ENCODE measurements around the gene CTR9.
A peak's percentile ranks its signal among the peaks of the same experiment; 100 is the strongest.

CTR9 gene

GRCh38 chr11:10808553-10809372, 57.7 kb downstream of the CTR9 start, which contains the start of gene EIF4G2:
Gene EIF4G2, minus strand, starts transcription at chr11:10808926.
- TF ChIP-seq TAF1 (IDR thresholded peaks at IDR 0.05; ENCODE audit: borderline replicate concordance, insufficient read depth, low read length) (peak; percentile 96), FOXP2 (optimal IDR thresholded peaks at IDR 0.05; ENCODE audit: borderline replicate concordance, extremely low read depth, extremely low read length, insufficient read depth) (no peak), SIN3A (IDR thresholded peaks at IDR 0.05; ENCODE audit: borderline replicate concordance, insufficient read depth, low read length) (peak; percentile 74; the same call in 1 of the 2 replicates), POLR2AphosphoS5 (IDR thresholded peaks at IDR 0.05; ENCODE audit: low read depth, low read length) (peak; percentile 100), REST (IDR thresholded peaks at IDR 0.05; ENCODE audit: insufficient read depth in 1 of 2, low read depth in 2 of 2, low read length in 2 of 2) (peak; percentile 13 to 61; a peak in 1 of 4 replicates)

- TF ChIP-seq REST (IDR thresholded peaks at IDR 0.05; ENCODE audit: insufficient read depth in 1 of 2, low read depth in 2 of 2, low read length in 2 of 2) (no peak), POLR2AphosphoS5 (IDR thresholded peaks at IDR 0.05; ENCODE audit: low read depth, low read length) (no peak)
Observed at GRCh38 chr11:10809373-10810160, 58.5 kb downstream of the CTR9 start.

GRCh38 chr11:10813945-10814344, 62.9 kb downstream of the CTR9 start:
- TF ChIP-seq FOXP2 (optimal IDR thresholded peaks at IDR 0.05; ENCODE audit: borderline replicate concordance, extremely low read depth, extremely low read length, insufficient read depth) (no peak), SIN3A (IDR thresholded peaks at IDR 0.05; ENCODE audit: borderline replicate concordance, insufficient read depth, low read length) (no peak), TAF1 (IDR thresholded peaks at IDR 0.05; ENCODE audit: borderline replicate concordance, insufficient read depth, low read length) (no peak), REST (IDR thresholded peaks at IDR 0.05; ENCODE audit: insufficient read depth in 1 of 2, low read depth in 2 of 2, low read length in 2 of 2) (no peak), POLR2AphosphoS5 (IDR thresholded peaks at IDR 0.05; ENCODE audit: low read depth, low read length) (no peak)

- no peak for TF ChIP-seq SIN3A (IDR thresholded peaks at IDR 0.05; ENCODE audit: borderline replicate concordance, insufficient read depth, low read length)
- no peak for TF ChIP-seq FOXP2 (optimal IDR thresholded peaks at IDR 0.05; ENCODE audit: borderline replicate concordance, extremely low read depth, extremely low read length, insufficient read depth)
- no peak for TF ChIP-seq TAF1 (IDR thresholded peaks at IDR 0.05; ENCODE audit: borderline replicate concordance, insufficient read depth, low read length)
- no peak for TF ChIP-seq POLR2AphosphoS5 (IDR thresholded peaks at IDR 0.05; ENCODE audit: low read depth, low read length)
- TF ChIP-seq REST (IDR thresholded peaks at IDR 0.05; ENCODE audit: insufficient read depth in 1 of 2, low read depth in 2 of 2, low read length in 2 of 2) = no peak
Observed at GRCh38 chr11:10818594-10818993, 67.5 kb downstream of the CTR9 start.
